IPS-11a (cell line): ENCODE measurements around the gene OAS1.
"Not testable (repeated sequence)": the region's sequence is repeated elsewhere in the genome, so short reads cannot be mapped to it uniquely, and the experiment has no call there.

Experiments
- H3K4me3 ChIP-seq: one replicate; pipeline ENCODE4 v1.5.1; 2013; ENCODE audit warnings: low read depth, low read length, control low read depth

OAS1 gene

GRCh38 chr12:112936264-112936663 lies 29.5 kb downstream of the OAS1 start:
- H3K4me3 ChIP-seq = no peak overlapping the region

- no peak overlapping the region for H3K4me3 ChIP-seq
These were observed 30.2 kb downstream of the OAS1 start for GRCh38 chr12:112936927-112937326.

GRCh38 chr12:112937741-112938719 lies 31.3 kb downstream of the OAS1 start, which contains the start of gene OAS3:
OAS3 (plus strand) TSS chr12:112938474; CDS start chr12:112938531, 57 bp downstream.
- peak within 1 kb of the TSS; percentile 57 for H3K4me3 ChIP-seq

- H3K4me3 ChIP-seq = peak overlapping the region; percentile 57
These were observed 32.0 kb downstream of the OAS1 start for GRCh38 chr12:112938751-112939150.

GRCh38 chr12:112939761-112940381 lies 33.1 kb downstream of the OAS1 start:
- no peak overlapping the region for H3K4me3 ChIP-seq

GRCh38 chr12:112941528-112942335 lies 35.0 kb downstream of the OAS1 start:
- no peak overlapping the region for H3K4me3 ChIP-seq

- H3K4me3 ChIP-seq = no peak overlapping the region
These were observed 35.8 kb downstream of the OAS1 start for GRCh38 chr12:112942572-112942971.

- H3K4me3 ChIP-seq = no peak overlapping the region
These were observed 37.4 kb downstream of the OAS1 start for GRCh38 chr12:112944024-112944690.

GRCh38 chr12:112945515-112945914 lies 38.8 kb downstream of the OAS1 start:
- H3K4me3 ChIP-seq = no peak overlapping the region

GRCh38 chr12:112946236-112947000 lies 39.7 kb downstream of the OAS1 start:
- H3K4me3 ChIP-seq = no peak overlapping the region

- no peak overlapping the region for H3K4me3 ChIP-seq
These were observed 40.6 kb downstream of the OAS1 start for GRCh38 chr12:112947314-112947713.

- no peak overlapping the region for H3K4me3 ChIP-seq
These were observed 41.0 kb downstream of the OAS1 start for GRCh38 chr12:112947761-112948160.

GRCh38 chr12:112948806-112949205 lies 42.0 kb downstream of the OAS1 start:
- H3K4me3 ChIP-seq = no peak overlapping the region

GRCh38 chr12:112950701-112951100 lies 43.9 kb downstream of the OAS1 start:
- no peak overlapping the region for H3K4me3 ChIP-seq

- not testable (repeated sequence) for H3K4me3 ChIP-seq
These were observed 50.4 kb downstream of the OAS1 start for GRCh38 chr12:112957125-112957524.

GRCh38 chr12:112961074-112961473 lies 54.3 kb downstream of the OAS1 start:
- H3K4me3 ChIP-seq = no peak overlapping the region

GRCh38 chr12:112961536-112961935 lies 54.8 kb downstream of the OAS1 start:
- no peak overlapping the region for H3K4me3 ChIP-seq

- no peak overlapping the region for H3K4me3 ChIP-seq
These were observed 55.8 kb downstream of the OAS1 start for GRCh38 chr12:112962561-112962960.

- no peak overlapping the region for H3K4me3 ChIP-seq
These were observed 56.6 kb downstream of the OAS1 start for GRCh38 chr12:112963227-112963861.
